ENCODE data around the gene KLHDC8A.
A peak's percentile ranks its signal among the peaks of the same experiment; 100 is the strongest.

KLHDC8A gene

GRCh38 chr1:205346956-205347574 is 9.7 kb downstream of the KLHDC8A start:
- CTCF ChIA-PET = interaction anchor here (0.6 to 4.3 kb wide), 5 partner anchors 11 to 532 kb away, joined by 3 to 62 read pairs (median 3); no protein-coding TSS in a partner anchor
- Histone ChIP-seq H3K4me3 (ENCODE audit: low read depth, low read length) (no peak overlapping the region), H3K9me3 (ENCODE audit: control insufficient read depth, insufficient read depth, low read depth, low read length) (no peaks in the 10 kb centered on the region), H3K36me3 (ENCODE audit: control insufficient read depth in 2 of 2, insufficient read depth in 1 of 2, low read length in 2 of 2) (no peaks in the 10 kb centered on the region), H3K4me1 (ENCODE audit: control insufficient read depth, insufficient read depth, low read length) (peaks cover 5% of the 10 kb centered on the region; the same call in 1 of the 2 replicates), H3K27ac (ENCODE audit: extremely low read depth, low read depth, low read length) (no peak overlapping the region)
- POLR2A ChIA-PET = no interaction called here
- TF ChIP-seq, protein P1, sequence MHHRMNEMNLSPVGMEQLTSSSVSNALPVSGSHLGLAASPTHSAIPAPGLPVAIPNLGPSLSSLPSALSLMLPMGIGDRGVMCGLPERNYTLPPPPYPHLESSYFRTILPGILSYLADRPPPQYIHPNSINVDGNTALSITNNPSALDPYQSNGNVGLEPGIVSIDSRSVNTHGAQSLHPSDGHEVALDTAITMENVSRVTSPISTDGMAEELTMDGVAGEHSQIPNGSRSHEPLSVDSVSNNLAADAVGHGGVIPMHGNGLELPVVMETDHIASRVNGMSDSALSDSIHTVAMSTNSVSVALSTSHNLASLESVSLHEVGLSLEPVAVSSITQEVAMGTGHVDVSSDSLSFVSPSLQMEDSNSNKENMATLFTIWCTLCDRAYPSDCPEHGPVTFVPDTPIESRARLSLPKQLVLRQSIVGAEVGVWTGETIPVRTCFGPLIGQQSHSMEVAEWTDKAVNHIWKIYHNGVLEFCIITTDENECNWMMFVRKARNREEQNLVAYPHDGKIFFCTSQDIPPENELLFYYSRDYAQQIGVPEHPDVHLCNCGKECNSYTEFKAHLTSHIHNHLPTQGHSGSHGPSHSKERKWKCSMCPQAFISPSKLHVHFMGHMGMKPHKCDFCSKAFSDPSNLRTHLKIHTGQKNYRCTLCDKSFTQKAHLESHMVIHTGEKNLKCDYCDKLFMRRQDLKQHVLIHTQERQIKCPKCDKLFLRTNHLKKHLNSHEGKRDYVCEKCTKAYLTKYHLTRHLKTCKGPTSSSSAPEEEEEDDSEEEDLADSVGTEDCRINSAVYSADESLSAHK (tag by site-specific recombination; IDR thresholded peaks at IDR 0.05) = no peak
- TF ChIP-seq IKZF3 (tag by site-specific recombination; IDR thresholded peaks at IDR 0.05) = no peak
- TF ChIP-seq SP2 (tag by site-specific recombination; IDR thresholded peaks at IDR 0.05) = no peak
- TF ChIP-seq ZNF23 (tag by site-specific recombination; IDR thresholded peaks at IDR 0.05; ENCODE audit: borderline replicate concordance) = no peak
- TF ChIP-seq, protein P2, sequence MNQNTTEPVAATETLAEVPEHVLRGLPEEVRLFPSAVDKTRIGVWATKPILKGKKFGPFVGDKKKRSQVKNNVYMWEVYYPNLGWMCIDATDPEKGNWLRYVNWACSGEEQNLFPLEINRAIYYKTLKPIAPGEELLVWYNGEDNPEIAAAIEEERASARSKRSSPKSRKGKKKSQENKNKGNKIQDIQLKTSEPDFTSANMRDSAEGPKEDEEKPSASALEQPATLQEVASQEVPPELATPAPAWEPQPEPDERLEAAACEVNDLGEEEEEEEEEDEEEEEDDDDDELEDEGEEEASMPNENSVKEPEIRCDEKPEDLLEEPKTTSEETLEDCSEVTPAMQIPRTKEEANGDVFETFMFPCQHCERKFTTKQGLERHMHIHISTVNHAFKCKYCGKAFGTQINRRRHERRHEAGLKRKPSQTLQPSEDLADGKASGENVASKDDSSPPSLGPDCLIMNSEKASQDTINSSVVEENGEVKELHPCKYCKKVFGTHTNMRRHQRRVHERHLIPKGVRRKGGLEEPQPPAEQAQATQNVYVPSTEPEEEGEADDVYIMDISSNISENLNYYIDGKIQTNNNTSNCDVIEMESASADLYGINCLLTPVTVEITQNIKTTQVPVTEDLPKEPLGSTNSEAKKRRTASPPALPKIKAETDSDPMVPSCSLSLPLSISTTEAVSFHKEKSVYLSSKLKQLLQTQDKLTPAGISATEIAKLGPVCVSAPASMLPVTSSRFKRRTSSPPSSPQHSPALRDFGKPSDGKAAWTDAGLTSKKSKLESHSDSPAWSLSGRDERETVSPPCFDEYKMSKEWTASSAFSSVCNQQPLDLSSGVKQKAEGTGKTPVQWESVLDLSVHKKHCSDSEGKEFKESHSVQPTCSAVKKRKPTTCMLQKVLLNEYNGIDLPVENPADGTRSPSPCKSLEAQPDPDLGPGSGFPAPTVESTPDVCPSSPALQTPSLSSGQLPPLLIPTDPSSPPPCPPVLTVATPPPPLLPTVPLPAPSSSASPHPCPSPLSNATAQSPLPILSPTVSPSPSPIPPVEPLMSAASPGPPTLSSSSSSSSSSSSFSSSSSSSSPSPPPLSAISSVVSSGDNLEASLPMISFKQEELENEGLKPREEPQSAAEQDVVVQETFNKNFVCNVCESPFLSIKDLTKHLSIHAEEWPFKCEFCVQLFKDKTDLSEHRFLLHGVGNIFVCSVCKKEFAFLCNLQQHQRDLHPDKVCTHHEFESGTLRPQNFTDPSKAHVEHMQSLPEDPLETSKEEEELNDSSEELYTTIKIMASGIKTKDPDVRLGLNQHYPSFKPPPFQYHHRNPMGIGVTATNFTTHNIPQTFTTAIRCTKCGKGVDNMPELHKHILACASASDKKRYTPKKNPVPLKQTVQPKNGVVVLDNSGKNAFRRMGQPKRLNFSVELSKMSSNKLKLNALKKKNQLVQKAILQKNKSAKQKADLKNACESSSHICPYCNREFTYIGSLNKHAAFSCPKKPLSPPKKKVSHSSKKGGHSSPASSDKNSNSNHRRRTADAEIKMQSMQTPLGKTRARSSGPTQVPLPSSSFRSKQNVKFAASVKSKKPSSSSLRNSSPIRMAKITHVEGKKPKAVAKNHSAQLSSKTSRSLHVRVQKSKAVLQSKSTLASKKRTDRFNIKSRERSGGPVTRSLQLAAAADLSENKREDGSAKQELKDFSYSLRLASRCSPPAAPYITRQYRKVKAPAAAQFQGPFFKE (tag by site-specific recombination; IDR thresholded peaks at IDR 0.05; ENCODE audit: borderline replicate concordance) = no peak
- TF ChIP-seq ZNF426 (tag by site-specific recombination; IDR thresholded peaks at IDR 0.05) = no peak
- TF ChIP-seq BCL11B (tag by site-specific recombination; IDR thresholded peaks at IDR 0.05; ENCODE audit: low read depth) = no peak
- TF ChIP-seq BCL6B (tag by site-specific recombination; IDR thresholded peaks at IDR 0.05) = peak; percentile 46; the same call in 1 of the 2 replicates
- TF ChIP-seq, protein P3, sequence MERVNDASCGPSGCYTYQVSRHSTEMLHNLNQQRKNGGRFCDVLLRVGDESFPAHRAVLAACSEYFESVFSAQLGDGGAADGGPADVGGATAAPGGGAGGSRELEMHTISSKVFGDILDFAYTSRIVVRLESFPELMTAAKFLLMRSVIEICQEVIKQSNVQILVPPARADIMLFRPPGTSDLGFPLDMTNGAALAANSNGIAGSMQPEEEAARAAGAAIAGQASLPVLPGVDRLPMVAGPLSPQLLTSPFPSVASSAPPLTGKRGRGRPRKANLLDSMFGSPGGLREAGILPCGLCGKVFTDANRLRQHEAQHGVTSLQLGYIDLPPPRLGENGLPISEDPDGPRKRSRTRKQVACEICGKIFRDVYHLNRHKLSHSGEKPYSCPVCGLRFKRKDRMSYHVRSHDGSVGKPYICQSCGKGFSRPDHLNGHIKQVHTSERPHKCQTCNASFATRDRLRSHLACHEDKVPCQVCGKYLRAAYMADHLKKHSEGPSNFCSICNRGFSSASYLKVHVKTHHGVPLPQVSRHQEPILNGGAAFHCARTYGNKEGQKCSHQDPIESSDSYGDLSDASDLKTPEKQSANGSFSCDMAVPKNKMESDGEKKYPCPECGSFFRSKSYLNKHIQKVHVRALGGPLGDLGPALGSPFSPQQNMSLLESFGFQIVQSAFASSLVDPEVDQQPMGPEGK (tag by site-specific recombination; IDR thresholded peaks at IDR 0.05) = peak; percentile 46
- TF ChIP-seq, protein P4, sequence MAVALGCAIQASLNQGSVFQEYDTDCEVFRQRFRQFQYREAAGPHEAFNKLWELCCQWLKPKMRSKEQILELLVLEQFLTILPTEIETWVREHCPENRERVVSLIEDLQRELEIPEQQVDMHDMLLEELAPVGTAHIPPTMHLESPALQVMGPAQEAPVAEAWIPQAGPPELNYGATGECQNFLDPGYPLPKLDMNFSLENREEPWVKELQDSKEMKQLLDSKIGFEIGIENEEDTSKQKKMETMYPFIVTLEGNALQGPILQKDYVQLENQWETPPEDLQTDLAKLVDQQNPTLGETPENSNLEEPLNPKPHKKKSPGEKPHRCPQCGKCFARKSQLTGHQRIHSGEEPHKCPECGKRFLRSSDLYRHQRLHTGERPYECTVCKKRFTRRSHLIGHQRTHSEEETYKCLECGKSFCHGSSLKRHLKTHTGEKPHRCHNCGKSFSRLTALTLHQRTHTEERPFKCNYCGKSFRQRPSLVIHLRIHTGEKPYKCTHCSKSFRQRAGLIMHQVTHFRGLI (tag by site-specific recombination; IDR thresholded peaks at IDR 0.05) = no peak
- no peak for TF ChIP-seq OVOL3 (tag by site-specific recombination; IDR thresholded peaks at IDR 0.05)
- no peak for TF ChIP-seq YY2 (tag by site-specific recombination; IDR thresholded peaks at IDR 0.05)
- TF ChIP-seq ZNF791 (tag by site-specific recombination; IDR thresholded peaks at IDR 0.05) = no peak
- no peak for TF ChIP-seq ZNF221 (tag by site-specific recombination; IDR thresholded peaks at IDR 0.05; ENCODE audit: borderline replicate concordance)
- TF ChIP-seq ZNF366 (tag by site-specific recombination; conservative IDR thresholded peaks at IDR 0.05) = peak; percentile 68
- TF ChIP-seq, protein P5, sequence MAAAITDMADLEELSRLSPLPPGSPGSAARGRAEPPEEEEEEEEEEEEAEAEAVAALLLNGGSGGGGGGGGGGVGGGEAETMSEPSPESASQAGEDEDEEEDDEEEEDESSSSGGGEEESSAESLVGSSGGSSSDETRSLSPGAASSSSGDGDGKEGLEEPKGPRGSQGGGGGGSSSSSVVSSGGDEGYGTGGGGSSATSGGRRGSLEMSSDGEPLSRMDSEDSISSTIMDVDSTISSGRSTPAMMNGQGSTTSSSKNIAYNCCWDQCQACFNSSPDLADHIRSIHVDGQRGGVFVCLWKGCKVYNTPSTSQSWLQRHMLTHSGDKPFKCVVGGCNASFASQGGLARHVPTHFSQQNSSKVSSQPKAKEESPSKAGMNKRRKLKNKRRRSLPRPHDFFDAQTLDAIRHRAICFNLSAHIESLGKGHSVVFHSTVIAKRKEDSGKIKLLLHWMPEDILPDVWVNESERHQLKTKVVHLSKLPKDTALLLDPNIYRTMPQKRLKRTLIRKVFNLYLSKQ (tag by site-specific recombination; IDR thresholded peaks at IDR 0.05; ENCODE audit: borderline replicate concordance) = no peak
- no peak for TF ChIP-seq ZBTB8A (tag by site-specific recombination; IDR thresholded peaks at IDR 0.05)
- no peak for TF ChIP-seq ZNF792 (tag by site-specific recombination; IDR thresholded peaks at IDR 0.05)
- TF ChIP-seq ZBTB1 (tag by site-specific recombination; IDR thresholded peaks at IDR 0.05) = no peak
- no peak for TF ChIP-seq MYNN (tag by site-specific recombination; IDR thresholded peaks at IDR 0.05; ENCODE audit: borderline replicate concordance)
- no peak for TF ChIP-seq MEIS1 (CRISPR knock-in tag; IDR thresholded peaks at IDR 0.05; ENCODE audit: borderline replicate concordance)
- TF ChIP-seq ZNF600 (tag by site-specific recombination; IDR thresholded peaks at IDR 0.05) = peak; percentile 94
- no peak for TF ChIP-seq ZNF48 (tag by site-specific recombination; IDR thresholded peaks at IDR 0.05)

Measured in HEK293 (cell line).